HCT116 (cell line): ENCODE results near the gene ITPR2. TPM values are rescaled to one million over a fixed set of nuclear protein-coding genes. Genes with fewer than 3 reads are reported as not detected.
"Not testable (repeated sequence)": the region's sequence is repeated elsewhere in the genome, so short reads cannot be mapped to it uniquely, and the experiment has no call there.

Experiments
- ATAC-seq: fragments of 200-7000 bp; cut with Tn5 transposase; 2 replicates; pipeline ENCODE4 v1.9.1; 2020; ENCODE audit warnings: mild to moderate bottlenecking, moderate library complexity
- BruUV-seq: library from RNA; stranded (reverse); fragments of 400-500 nt; replicated peaks from 2 replicates; lab custom pipeline; 2021; lab: Mats Ljungman, UMichigan
- CTCF ChIA-PET: fragments of 300-600 bp; sonication (Branson Sonifier 250); formaldehyde crosslinking; loops from one replicate; lab custom pipeline; 2021; ENCODE audit warnings: antibody characterized with exemption; lab: Charles Lee
- POLR2A ChIA-PET: fragments of 300-600, 350-600 bp; sonication (Branson Sonifier 250); formaldehyde crosslinking; loops from one replicate; lab custom pipeline; 2021; ENCODE audit warnings: antibody characterized with exemption; lab: Charles Lee
- RAD21 ChIA-PET, 2 experiments: fragments of 300-600 bp; sonication (Branson Sonifier 250); formaldehyde crosslinking; loops; one replicate each; lab custom pipeline; 2023; ENCODE audit warnings: low total read pairs in 2 of 2; ENCODE audit not compliant: uncharacterized antibody in 2 of 2, unreplicated experiment in 2 of 2, low non-redundant PET in 1 of 2; lab: Charles Lee
- DNase-seq: peaks from one replicate; pipeline ENCODE4 v3.0.0-alpha.2; 2010; ENCODE audit warnings: low read depth, low spot score
- H2AFZ ChIP-seq: fragments of 200-600 bp; shearing (Covaris generic), sonication (generic); 2 replicates; pipeline ENCODE4 v1.6.1; 2017; ENCODE audit warnings: low read depth, mixed run types, mixed read lengths, antibody characterized with exemption, low read length; ENCODE audit not compliant: poor library complexity, severe bottlenecking
- H3K27ac ChIP-seq: 2 replicates; pipeline ENCODE4 v1.5.1; 2012; ENCODE audit warnings: low read depth, low read length
- H3K27me3 ChIP-seq: fragments of 200-600 bp; sonication (generic); 2 replicates; pipeline ENCODE4 v1.6.1; 2016; ENCODE audit warnings: mixed run types, low read length, mixed read lengths; ENCODE audit not compliant: insufficient read depth
- H3K36me3 ChIP-seq, 2 experiments: fragments of 200-500 bp in 1 of 2; fragments of 200-600 bp in 1 of 2; sonication (Bioruptor generic) in 1 of 2; sonication (generic) in 1 of 2; 2 replicates each; pipeline versions ENCODE4 v1.5.1 to v1.6.1; 2014 to 2016; ENCODE audit warnings: low read length in 2 of 2, inconsistent platforms in 1 of 2, mixed read lengths in 1 of 2, mixed run types in 1 of 2; ENCODE audit not compliant: insufficient read depth in 2 of 2, control insufficient read depth in 1 of 2
- H3K4me1 ChIP-seq, 2 experiments: fragments of 200-600 bp in 1 of 2; sonication (generic) in 1 of 2; 2 replicates each; pipeline versions ENCODE4 v1.5.1 to v1.6.1; 2012 to 2017; ENCODE audit warnings: low read length in 2 of 2, inconsistent platforms in 1 of 2, mild to moderate bottlenecking in 1 of 2, mixed read lengths in 1 of 2, mixed run types in 1 of 2, moderate library complexity in 1 of 2; ENCODE audit not compliant: insufficient read depth in 2 of 2, control insufficient read depth in 1 of 2
- H3K4me2 ChIP-seq: fragments of 200-600 bp; sonication (generic); 2 replicates; pipeline ENCODE4 v1.6.1; 2017; ENCODE audit warnings: mixed run types, low read length, mixed read lengths
- H3K4me3 ChIP-seq, 2 experiments: fragments of 200-600 bp in 1 of 2; sonication (generic) in 1 of 2; replicated peaks in 1 of 2; 2 replicates each; pipeline ENCODE4 v1.5.1; 2011 to 2016; ENCODE audit warnings: low read length in 2 of 2, control low read depth in 1 of 2, low read depth in 1 of 2, mild to moderate bottlenecking in 1 of 2, mixed read lengths in 1 of 2, mixed run types in 1 of 2
- H3K79me2 ChIP-seq: fragments of 200-600 bp; sonication (generic); 2 replicates; pipeline ENCODE4 v1.6.1; 2017; ENCODE audit warnings: mild to moderate bottlenecking, mixed run types, low read length, moderate library complexity, mixed read lengths; ENCODE audit not compliant: insufficient read depth
- H3K9ac ChIP-seq: fragments of 200-600 bp; sonication (generic); 2 replicates; pipeline ENCODE4 v1.6.1; 2016; ENCODE audit warnings: low read length, mixed read lengths
- H3K9me2 ChIP-seq: fragments of 200-600 bp; sonication (generic), shearing (Covaris generic); 2 replicates; pipeline ENCODE4 v1.6.1; 2017; ENCODE audit warnings: mixed run types, mild to moderate bottlenecking, moderate library complexity; ENCODE audit not compliant: insufficient read depth
- H3K9me3 ChIP-seq, 2 experiments: fragments of 200-500 bp in 1 of 2; fragments of 200-600 bp in 1 of 2; sonication (Bioruptor generic) in 1 of 2; sonication (generic) in 1 of 2; 2 replicates each; pipeline ENCODE4 v1.6.1; 2014 to 2017; ENCODE audit warnings: low read length in 2 of 2, mixed read lengths in 2 of 2, inconsistent platforms in 1 of 2, low read depth in 1 of 2, mild to moderate bottlenecking in 1 of 2, mixed run types in 1 of 2, moderate library complexity in 1 of 2; ENCODE audit not compliant: control insufficient read depth in 1 of 2, insufficient read depth in 1 of 2
- H4K20me1 ChIP-seq: fragments of 200-600 bp; sonication (generic), shearing (Covaris generic); 2 replicates; pipeline ENCODE4 v1.6.1; 2017; ENCODE audit warnings: mixed run types, mild to moderate bottlenecking, moderate library complexity; ENCODE audit not compliant: insufficient read depth
- CBX3 ChIP-seq: IDR thresholded peaks from 2 replicates; pipeline ENCODE4 v1.6.1; 2012; ENCODE audit warnings: low read depth
- EGR1 ChIP-seq: IDR thresholded peaks from 2 replicates; pipeline ENCODE4 v1.6.1; 2012; ENCODE audit warnings: low read depth
- RAD21 ChIP-seq: IDR thresholded peaks from 2 replicates; pipeline ENCODE4 v1.6.1; 2012; ENCODE audit warnings: low read depth, mild to moderate bottlenecking
- SIN3A ChIP-seq: IDR thresholded peaks from 2 replicates; pipeline ENCODE4 v1.6.1; 2012; ENCODE audit warnings: low read depth
- SRF ChIP-seq: IDR thresholded peaks from 2 replicates; pipeline ENCODE4 v1.6.1; 2012; ENCODE audit warnings: low read depth
- TCF7L2 ChIP-seq: IDR thresholded peaks from 2 replicates; pipeline ENCODE4 v1.7.0; 2011; ENCODE audit warnings: borderline replicate concordance, inconsistent platforms; ENCODE audit not compliant: insufficient read depth, insufficient read length; ENCODE audit errors: extremely low read depth
- YY1 ChIP-seq: IDR thresholded peaks from 2 replicates; pipeline ENCODE4 v1.6.1; 2011; ENCODE audit warnings: low read length, low read depth, moderate library complexity, mild to moderate bottlenecking; ENCODE audit not compliant: insufficient replicate concordance; ENCODE audit errors: extremely low read depth
- intact Hi-C: fragments of 100-400 bp; cut with micrococcal nuclease; formaldehyde crosslinking; loops from 2 replicates; pipeline ENCODE4 v1.10.0; 2022
- total RNA-seq: library from RNA; stranded (reverse); gene quantifications from one replicate; pipeline ENCODE4 v1.2.1, GENCODE V29; 2021; ENCODE audit not compliant: unreplicated experiment
- TF ChIP-seq, protein P1 (sequence below), 3 experiments: fragments of 200-600 bp in 1 of 3; sonication (generic) in 1 of 3; IDR thresholded peaks in 2 of 3; conservative IDR thresholded peaks in 1 of 3; 2 replicates each; pipeline ENCODE4 v1.5.1; 2012 to 2017; ENCODE audit warnings: low read depth in 2 of 3, low read length in 2 of 3, antibody characterized with exemption in 1 of 3, borderline replicate concordance in 1 of 3, control low read depth in 1 of 3, mild to moderate bottlenecking in 1 of 3, mixed read lengths in 1 of 3, mixed run types in 1 of 3, moderate library complexity in 1 of 3; ENCODE audit not compliant: insufficient read depth in 1 of 3

The ITPR2 gene
- total RNA-seq, 1 experiment from 2014 or later, result 6.5 TPM

DNA sequence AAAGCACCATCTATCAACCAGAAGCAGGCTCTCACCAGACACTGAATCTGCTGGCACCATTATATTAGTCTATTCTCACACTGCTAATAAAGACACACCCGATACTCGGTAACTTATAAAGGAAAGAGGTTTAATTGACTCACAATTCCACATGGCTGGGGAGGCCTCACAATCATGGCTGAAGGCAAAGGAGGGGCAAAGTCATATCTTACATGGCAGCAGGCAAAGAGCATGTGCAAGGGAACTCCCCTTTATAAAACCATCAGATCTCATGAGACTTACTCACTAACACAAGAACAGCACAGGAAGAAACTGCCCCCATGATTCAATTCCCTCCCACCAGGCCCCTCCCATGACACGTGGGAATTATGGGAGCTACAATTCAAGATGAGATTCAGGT, 188.6 kb downstream of the ITPR2 start:
- intact Hi-C loops, BruUV-seq, H3K4me1 ChIP-seq, H3K27ac ChIP-seq, DNase-seq, H3K79me2 ChIP-seq, H4K20me1 ChIP-seq, H3K9me2 ChIP-seq, CTCF ChIA-PET, RAD21 ChIA-PET, H3K27me3 ChIP-seq, H3K4me3 ChIP-seq, ATAC-seq, H3K36me3 ChIP-seq, H3K4me2 ChIP-seq, H3K9ac ChIP-seq, H3K9me3 ChIP-seq, H2AFZ ChIP-seq, POLR2A ChIA-PET: not testable (repeated sequence)

DNA sequence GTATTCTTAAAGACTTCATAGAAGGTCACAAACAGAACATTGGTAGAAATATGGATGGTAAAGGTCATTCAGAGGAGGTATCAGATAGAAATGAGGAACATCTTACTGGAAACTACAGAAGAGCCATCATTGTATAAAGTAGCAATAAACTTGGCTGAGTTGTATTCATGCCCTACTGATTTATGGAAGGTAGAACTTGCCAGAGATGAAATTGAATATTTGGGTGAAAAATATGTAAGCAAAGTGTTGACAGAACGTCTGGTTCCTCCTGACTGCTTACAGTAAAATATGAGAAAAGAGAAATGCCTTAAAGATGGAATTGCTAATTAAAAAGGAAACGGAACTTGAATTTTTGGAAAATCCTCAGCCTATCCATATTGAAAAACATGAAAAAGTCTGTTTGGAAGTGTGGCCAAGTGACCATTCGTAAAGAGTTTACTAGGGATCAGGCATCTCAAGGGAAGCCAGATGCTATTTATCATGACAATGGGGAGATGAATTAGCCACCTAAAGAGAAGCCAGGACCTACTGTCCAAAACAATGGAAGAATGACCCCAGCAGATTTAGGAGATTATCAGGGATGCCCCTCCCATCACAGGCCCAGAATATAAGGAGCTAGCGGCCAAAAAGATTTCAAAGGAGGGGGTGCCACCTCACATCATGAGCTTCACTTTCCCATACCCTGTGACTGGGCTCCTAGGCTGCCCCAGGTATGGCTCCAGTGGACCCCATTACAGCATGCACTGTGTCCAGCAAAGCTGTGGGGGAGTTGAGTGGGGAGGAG, 189.3 kb downstream of the ITPR2 start:
- Histone ChIP-seq H3K27me3 (no peaks in the 10 kb centered on the region), H3K27ac (no peak overlapping the region), H3K36me3 (no peaks in the 10 kb centered on the region), H3K9me2 (no peaks in the 10 kb centered on the region), H3K4me1 (no peaks in the 10 kb centered on the region), H3K79me2 (no peaks in the 10 kb centered on the region), H3K4me3 (no peak overlapping the region), H4K20me1 (no peaks in the 10 kb centered on the region), H3K9ac (no peak overlapping the region), H3K9me3 (no peaks in the 10 kb centered on the region), H3K4me2 (no peak overlapping the region), H2AFZ (no peak overlapping the region)
- DNase-seq, result no peak
- intact Hi-C loops, result no loop called here
- POLR2A ChIA-PET, result no interaction called here
- CTCF ChIA-PET, result no interaction called here
- BruUV-seq, result no TSS peak
- RAD21 ChIA-PET, result no interaction called here
- TF ChIP-seq EGR1, result no peak
- TF ChIP-seq, all 23 proteins: peak for 0
- ATAC-seq, result no peak

DNA sequence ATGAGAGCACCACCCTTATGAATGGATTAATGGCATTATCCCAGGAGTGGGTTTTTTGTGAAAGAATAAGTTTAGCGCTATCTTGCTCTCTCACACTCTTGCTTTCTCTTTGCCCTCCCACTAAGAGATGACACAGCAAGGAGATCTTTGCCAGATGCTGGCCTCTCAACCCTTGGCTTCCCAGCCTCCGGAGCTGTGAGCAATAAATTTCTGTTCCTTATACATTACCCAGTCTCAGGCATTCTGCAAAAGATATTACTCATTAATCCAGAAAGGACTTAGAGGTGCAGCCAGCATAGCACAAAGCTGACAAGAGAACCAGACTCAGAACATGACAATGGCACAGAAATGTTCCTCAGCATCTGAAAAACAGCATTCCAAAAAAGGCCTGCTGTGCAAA, 190.6 kb downstream of the ITPR2 start:
- ChIA-PET CTCF (interaction anchor here (1.8 kb wide), 1 partner anchor 59 kb away, joined by 6 read pairs; no protein-coding TSS in a partner anchor), POLR2A (no interaction called here), RAD21 (no interaction called here)
- no peaks in the 10 kb centered on the region for H4K20me1 ChIP-seq
- H3K27ac ChIP-seq, result no peak overlapping the region
- H3K4me3 ChIP-seq, result no peak overlapping the region
- BruUV-seq, result no TSS peak
- no peaks in the 10 kb centered on the region for H3K4me1 ChIP-seq
- H3K9ac ChIP-seq, result no peak overlapping the region
- no peak for DNase-seq
- no peak for ATAC-seq
- no peaks in the 10 kb centered on the region for H3K27me3 ChIP-seq
- no peaks in the 10 kb centered on the region for H3K9me3 ChIP-seq
- H2AFZ ChIP-seq, result no peak overlapping the region
- no peak overlapping the region for H3K4me2 ChIP-seq
- H3K36me3 ChIP-seq, result no peaks in the 10 kb centered on the region
- H3K9me2 ChIP-seq, result no peaks in the 10 kb centered on the region
- intact Hi-C loops, result no loop called here
- no peaks in the 10 kb centered on the region for H3K79me2 ChIP-seq
- TF ChIP-seq YY1 (no peak), TCF7L2 (no peak), SRF (no peak), CBX3 (no peak), RAD21 (no peak), EGR1 (no peak), SIN3A (no peak)
- TF ChIP-seq, protein P1, sequence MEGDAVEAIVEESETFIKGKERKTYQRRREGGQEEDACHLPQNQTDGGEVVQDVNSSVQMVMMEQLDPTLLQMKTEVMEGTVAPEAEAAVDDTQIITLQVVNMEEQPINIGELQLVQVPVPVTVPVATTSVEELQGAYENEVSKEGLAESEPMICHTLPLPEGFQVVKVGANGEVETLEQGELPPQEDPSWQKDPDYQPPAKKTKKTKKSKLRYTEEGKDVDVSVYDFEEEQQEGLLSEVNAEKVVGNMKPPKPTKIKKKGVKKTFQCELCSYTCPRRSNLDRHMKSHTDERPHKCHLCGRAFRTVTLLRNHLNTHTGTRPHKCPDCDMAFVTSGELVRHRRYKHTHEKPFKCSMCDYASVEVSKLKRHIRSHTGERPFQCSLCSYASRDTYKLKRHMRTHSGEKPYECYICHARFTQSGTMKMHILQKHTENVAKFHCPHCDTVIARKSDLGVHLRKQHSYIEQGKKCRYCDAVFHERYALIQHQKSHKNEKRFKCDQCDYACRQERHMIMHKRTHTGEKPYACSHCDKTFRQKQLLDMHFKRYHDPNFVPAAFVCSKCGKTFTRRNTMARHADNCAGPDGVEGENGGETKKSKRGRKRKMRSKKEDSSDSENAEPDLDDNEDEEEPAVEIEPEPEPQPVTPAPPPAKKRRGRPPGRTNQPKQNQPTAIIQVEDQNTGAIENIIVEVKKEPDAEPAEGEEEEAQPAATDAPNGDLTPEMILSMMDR (IDR thresholded peaks at IDR 0.05 in 2 of 3, conservative IDR thresholded peaks at IDR 0.05 in 1 of 3; ENCODE audit: borderline replicate concordance in 1 of 3, insufficient read depth in 1 of 3, low read depth in 2 of 3, low read length in 2 of 3), result no peak
